Suprapubic skin (tissue), 4 donors: ENCODE results near the gene RND1.
"Not testable (repeated sequence)": the region's sequence is repeated elsewhere in the genome, so short reads cannot be mapped to it uniquely, and the experiment has no call there.

Experiments used
- EP300 ChIP-seq: sonication (generic); formaldehyde crosslinking; IDR thresholded peaks from one replicate; pipeline ENCODE4 v1.6.1; 2017; ENCODE audit warnings: antibody characterized with exemption
- POLR2AphosphoS5 ChIP-seq, 3 donors: sonication (generic); formaldehyde crosslinking; IDR thresholded peaks; one replicate each; pipeline ENCODE4 v1.6.1; 2017; ENCODE audit warnings: antibody characterized with exemption in 3 of 3
- TF ChIP-seq, protein P1 (sequence below), 2 donors: fragments of 200-600 bp in 1 of 2; fragments of 450-650 bp in 1 of 2; sonication (generic) in 1 of 2; IDR thresholded peaks; one replicate each; pipeline ENCODE4 v1.5.1; 2016 to 2019; ENCODE audit warnings: antibody characterized with exemption in 2 of 2, mild to moderate bottlenecking in 1 of 2, moderate library complexity in 1 of 2

DNA sequence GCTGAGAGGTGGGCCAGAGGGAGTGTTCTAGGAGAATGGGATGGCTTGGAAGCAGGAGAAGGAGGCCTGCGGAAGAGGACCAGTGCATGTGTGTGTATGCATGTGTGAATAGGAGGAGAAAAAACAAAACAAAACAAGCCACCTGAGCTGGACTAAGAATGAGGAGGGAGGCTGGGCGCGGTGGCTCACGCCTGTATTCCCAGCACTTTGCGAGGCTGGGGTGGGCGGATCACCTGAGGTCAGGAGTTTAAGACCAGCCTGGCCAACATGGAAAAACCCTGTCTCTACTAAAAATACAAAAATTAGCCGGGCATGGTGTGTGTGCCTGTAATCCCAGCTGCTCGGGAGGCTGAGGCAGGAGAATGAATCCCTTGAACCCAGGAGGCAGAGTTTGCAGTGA is 7.9 kb upstream of the RND1 start:
- TF ChIP-seq, protein P1, sequence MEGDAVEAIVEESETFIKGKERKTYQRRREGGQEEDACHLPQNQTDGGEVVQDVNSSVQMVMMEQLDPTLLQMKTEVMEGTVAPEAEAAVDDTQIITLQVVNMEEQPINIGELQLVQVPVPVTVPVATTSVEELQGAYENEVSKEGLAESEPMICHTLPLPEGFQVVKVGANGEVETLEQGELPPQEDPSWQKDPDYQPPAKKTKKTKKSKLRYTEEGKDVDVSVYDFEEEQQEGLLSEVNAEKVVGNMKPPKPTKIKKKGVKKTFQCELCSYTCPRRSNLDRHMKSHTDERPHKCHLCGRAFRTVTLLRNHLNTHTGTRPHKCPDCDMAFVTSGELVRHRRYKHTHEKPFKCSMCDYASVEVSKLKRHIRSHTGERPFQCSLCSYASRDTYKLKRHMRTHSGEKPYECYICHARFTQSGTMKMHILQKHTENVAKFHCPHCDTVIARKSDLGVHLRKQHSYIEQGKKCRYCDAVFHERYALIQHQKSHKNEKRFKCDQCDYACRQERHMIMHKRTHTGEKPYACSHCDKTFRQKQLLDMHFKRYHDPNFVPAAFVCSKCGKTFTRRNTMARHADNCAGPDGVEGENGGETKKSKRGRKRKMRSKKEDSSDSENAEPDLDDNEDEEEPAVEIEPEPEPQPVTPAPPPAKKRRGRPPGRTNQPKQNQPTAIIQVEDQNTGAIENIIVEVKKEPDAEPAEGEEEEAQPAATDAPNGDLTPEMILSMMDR (IDR thresholded peaks at IDR 0.05), result not testable (repeated sequence)
- TF ChIP-seq POLR2AphosphoS5 (IDR thresholded peaks at IDR 0.05); EP300: not testable (repeated sequence)
